Measurements from ENCODE around the gene HNMT. TPM values are rescaled to one million over a fixed set of nuclear protein-coding genes. Genes with fewer than 3 reads are reported as not detected.

HNMT gene
- total and polyA plus RNA-seq, 2 donors (not counting 1 experiment from before 2014, with no cell fraction given): 0.24 TPM; not detected in 1

DNA sequence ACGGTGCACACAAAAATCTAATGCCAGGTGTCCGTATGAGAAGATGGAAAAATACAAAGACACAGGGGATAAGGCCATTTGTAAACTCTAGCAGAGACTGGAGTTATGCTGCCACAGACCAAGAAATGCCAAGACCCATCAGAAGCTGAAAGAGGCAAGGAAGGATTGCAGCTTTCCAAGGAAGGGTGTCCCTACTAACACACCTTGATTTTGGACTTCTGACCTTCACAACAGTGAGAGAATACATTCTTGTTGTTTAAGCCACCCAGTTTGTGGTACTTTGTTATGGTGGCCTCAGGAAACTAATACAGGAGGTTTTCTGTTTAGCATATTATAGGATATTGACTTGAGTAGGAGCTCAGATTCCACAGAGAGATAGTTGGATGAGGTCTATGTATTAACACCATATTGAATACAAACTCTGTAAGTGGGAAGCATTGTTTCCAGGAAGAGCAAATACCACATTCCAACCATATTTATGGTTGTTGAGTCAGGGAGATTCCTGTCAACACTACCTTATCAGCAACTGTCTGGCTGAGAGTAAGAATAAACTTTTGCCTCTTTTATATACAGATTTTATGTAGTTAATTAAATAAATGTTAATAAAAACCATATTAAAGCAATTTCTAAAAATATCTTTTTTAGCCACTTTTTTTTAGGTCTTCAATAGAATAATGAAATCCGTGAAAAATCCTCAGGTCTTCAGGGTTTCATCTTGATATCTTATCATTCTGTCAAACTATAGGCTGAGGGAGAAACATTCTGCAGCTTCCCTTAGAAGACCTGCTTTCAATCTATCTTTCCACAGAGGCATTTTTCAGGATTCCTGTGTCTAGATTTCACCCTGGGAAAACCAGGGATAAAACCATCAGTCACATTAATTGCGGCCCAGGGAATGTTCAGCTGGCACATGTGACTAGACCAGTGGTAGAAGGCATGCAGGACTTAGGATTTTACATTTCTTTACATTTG is 35.4 kb upstream of the HNMT start:
- no peak for DNase-seq
- Mint-ChIP-seq H3K9me3 (ENCODE audit: insufficient read depth) (no peaks in the 10 kb centered on the region), H3K4me1 (no peaks in the 10 kb centered on the region), H3K27me3 (peaks cover 10% of the 10 kb centered on the region), H3K27ac (no peak overlapping the region), H3K4me3 (no peak overlapping the region)
- no peak for ATAC-seq (ENCODE audit: low read depth)
- no peaks in the 10 kb centered on the region for H3K9me3 ChIP-seq (ENCODE audit: control extremely low read depth in 1 of 3, control insufficient read depth in 2 of 3, insufficient read depth in 1 of 3, low read length in 2 of 3)
- H3K4me1 ChIP-seq (ENCODE audit: control insufficient read depth in 2 of 2, insufficient read depth in 2 of 2, low read length in 2 of 2): no peaks in the 10 kb centered on the region
- ChIA-PET CTCF (no interaction called here), POLR2A (no interaction called here)
- TF ChIP-seq, protein P1, sequence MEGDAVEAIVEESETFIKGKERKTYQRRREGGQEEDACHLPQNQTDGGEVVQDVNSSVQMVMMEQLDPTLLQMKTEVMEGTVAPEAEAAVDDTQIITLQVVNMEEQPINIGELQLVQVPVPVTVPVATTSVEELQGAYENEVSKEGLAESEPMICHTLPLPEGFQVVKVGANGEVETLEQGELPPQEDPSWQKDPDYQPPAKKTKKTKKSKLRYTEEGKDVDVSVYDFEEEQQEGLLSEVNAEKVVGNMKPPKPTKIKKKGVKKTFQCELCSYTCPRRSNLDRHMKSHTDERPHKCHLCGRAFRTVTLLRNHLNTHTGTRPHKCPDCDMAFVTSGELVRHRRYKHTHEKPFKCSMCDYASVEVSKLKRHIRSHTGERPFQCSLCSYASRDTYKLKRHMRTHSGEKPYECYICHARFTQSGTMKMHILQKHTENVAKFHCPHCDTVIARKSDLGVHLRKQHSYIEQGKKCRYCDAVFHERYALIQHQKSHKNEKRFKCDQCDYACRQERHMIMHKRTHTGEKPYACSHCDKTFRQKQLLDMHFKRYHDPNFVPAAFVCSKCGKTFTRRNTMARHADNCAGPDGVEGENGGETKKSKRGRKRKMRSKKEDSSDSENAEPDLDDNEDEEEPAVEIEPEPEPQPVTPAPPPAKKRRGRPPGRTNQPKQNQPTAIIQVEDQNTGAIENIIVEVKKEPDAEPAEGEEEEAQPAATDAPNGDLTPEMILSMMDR (IDR thresholded peaks at IDR 0.05): no peak
- no peak for TF ChIP-seq EZH2 (IDR thresholded peaks at IDR 0.05; ENCODE audit: borderline replicate concordance, insufficient read depth, low read depth, low read length, poor library complexity, severe bottlenecking)
- intact Hi-C loops (cut with micrococcal nuclease): no loop called here
- H3K9ac ChIP-seq (ENCODE audit: low read length): no peak overlapping the region
- no peaks in the 10 kb centered on the region for H4K20me1 ChIP-seq (ENCODE audit: control insufficient read depth, insufficient read depth, low read length, poor library complexity, severe bottlenecking)
- H3K4me3 ChIP-seq (ENCODE audit: control extremely low read depth in 1 of 5, extremely low read depth in 1 of 5, insufficient read depth in 1 of 5, low read depth in 2 of 5, low read length in 4 of 5): no peak overlapping the region
- H3K27ac ChIP-seq (ENCODE audit: low read length in 2 of 2): no peak overlapping the region
- H2AFZ ChIP-seq (ENCODE audit: insufficient read depth, low read depth, low read length, poor library complexity, severe bottlenecking): no peak overlapping the region
- H3K4me2 ChIP-seq (replicated peaks; ENCODE audit: low read depth, low read length, poor library complexity, severe bottlenecking): no peak overlapping the region
- no peaks in the 10 kb centered on the region for H3K79me2 ChIP-seq (ENCODE audit: control insufficient read depth, insufficient read depth, low read length)
- H3K27me3 ChIP-seq (replicated peaks in 1 of 4; ENCODE audit: control extremely low read depth in 1 of 4, control insufficient read depth in 3 of 4, insufficient read depth in 4 of 4, low read length in 3 of 4): no peaks in the 10 kb centered on the region
- 71% methylated on average over 1 of the region's 4 CpGs for WGBS (ENCODE audit: insufficient coverage)
- H3K36me3 ChIP-seq (replicated peaks in 1 of 2; ENCODE audit: control extremely low read depth in 1 of 2, control insufficient read depth in 1 of 2, extremely low read depth in 1 of 2, insufficient read depth in 2 of 2, low read length in 1 of 2): no peaks in the 10 kb centered on the region

DNA sequence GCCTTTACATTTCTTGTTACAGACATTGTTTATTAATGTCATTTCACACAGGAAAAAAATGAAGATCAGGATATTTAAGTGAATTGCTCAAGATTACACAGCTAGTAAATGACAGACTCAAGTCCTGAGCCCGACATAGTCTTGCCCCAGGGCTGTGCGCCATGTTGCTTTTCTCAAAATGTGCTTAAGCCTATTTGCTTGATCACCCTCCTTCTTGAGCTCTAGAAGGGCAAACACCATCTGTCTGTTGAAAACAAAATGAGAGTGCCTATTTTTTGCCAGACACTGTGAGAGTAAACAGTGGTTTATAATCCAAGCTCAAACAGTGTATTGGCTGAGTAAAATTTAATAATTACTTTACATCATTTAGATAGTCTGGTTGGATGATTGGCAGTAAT is 34.8 kb upstream of the HNMT start:
- Mint-ChIP-seq H3K27ac (no peak overlapping the region), H3K27me3 (peaks cover 10% of the 10 kb centered on the region), H3K4me3 (no peak overlapping the region), H3K4me1 (no peaks in the 10 kb centered on the region), H3K9me3 (ENCODE audit: insufficient read depth) (no peaks in the 10 kb centered on the region)
- Histone ChIP-seq H3K27me3 (replicated peaks in 1 of 4; ENCODE audit: control extremely low read depth in 1 of 4, control insufficient read depth in 3 of 4, insufficient read depth in 4 of 4, low read length in 3 of 4) (no peaks in the 10 kb centered on the region), H3K4me1 (ENCODE audit: control insufficient read depth in 2 of 2, insufficient read depth in 2 of 2, low read length in 2 of 2) (no peaks in the 10 kb centered on the region), H3K9ac (ENCODE audit: low read length) (no peak overlapping the region), H3K9me3 (ENCODE audit: control extremely low read depth in 1 of 3, control insufficient read depth in 2 of 3, insufficient read depth in 1 of 3, low read length in 2 of 3) (no peaks in the 10 kb centered on the region), H2AFZ (ENCODE audit: insufficient read depth, low read depth, low read length, poor library complexity, severe bottlenecking) (no peak overlapping the region), H3K4me3 (ENCODE audit: control extremely low read depth in 1 of 5, extremely low read depth in 1 of 5, insufficient read depth in 1 of 5, low read depth in 2 of 5, low read length in 4 of 5) (no peak overlapping the region), H3K79me2 (ENCODE audit: control insufficient read depth, insufficient read depth, low read length) (no peaks in the 10 kb centered on the region), H4K20me1 (ENCODE audit: control insufficient read depth, insufficient read depth, low read length, poor library complexity, severe bottlenecking) (no peaks in the 10 kb centered on the region), H3K27ac (ENCODE audit: low read length in 2 of 2) (no peak overlapping the region), H3K4me2 (replicated peaks; ENCODE audit: low read depth, low read length, poor library complexity, severe bottlenecking) (no peak overlapping the region), H3K36me3 (replicated peaks in 1 of 2; ENCODE audit: control extremely low read depth in 1 of 2, control insufficient read depth in 1 of 2, extremely low read depth in 1 of 2, insufficient read depth in 2 of 2, low read length in 1 of 2) (no peaks in the 10 kb centered on the region)
- no CpG with 5 or more reads among the region's 2 CpGs for WGBS (ENCODE audit: insufficient coverage)
- CTCF ChIA-PET: no interaction called here
- intact Hi-C loops (cut with micrococcal nuclease): no loop called here
- TF ChIP-seq, protein P1 (IDR thresholded peaks at IDR 0.05): no peak
- TF ChIP-seq EZH2 (IDR thresholded peaks at IDR 0.05; ENCODE audit: borderline replicate concordance, insufficient read depth, low read depth, low read length, poor library complexity, severe bottlenecking): no peak
- POLR2A ChIA-PET: no interaction called here
- DNase-seq (no peak), ATAC-seq (ENCODE audit: low read depth) (no peak)

Data from B cell (primary cell).